Prostate gland (tissue), 2 donors: ENCODE results near the gene BRME1. TPM values are rescaled to one million over a fixed set of nuclear protein-coding genes. Genes with fewer than 3 reads are reported as not detected.
"Not testable (repeated sequence)": the region's sequence is repeated elsewhere in the genome, so short reads cannot be mapped to it uniquely, and the experiment has no call there.

Experiments
- DNase-seq: peaks from one replicate; pipeline ENCODE4 v3.0.0-alpha.2; 2019; ENCODE audit warnings: low spot score
- H3K27ac ChIP-seq, 2 donors: fragments of 200-600 bp; sonication (generic); 2 replicates each; pipeline ENCODE4 v1.5.1; 2017 to 2019
- H3K27me3 ChIP-seq: fragments of 200-600 bp; sonication (generic); replicated peaks from 2 replicates; pipeline ENCODE4 v1.5.1; 2019; ENCODE audit not compliant: insufficient read depth
- H3K36me3 ChIP-seq, 2 donors: fragments of 200-600 bp; sonication (generic); 1 replicate in 1 of 2; 2 replicates in 1 of 2; pipeline versions ENCODE4 v1.5.1 to v1.8.1; 2017 to 2019
- H3K4me1 ChIP-seq: fragments of 200-600 bp; sonication (generic); replicated peaks from 2 replicates; pipeline ENCODE4 v1.5.1; 2019
- H3K4me3 ChIP-seq, 2 donors: fragments of 200-600 bp; sonication (generic); 2 replicates each; pipeline ENCODE4 v1.5.1; 2017 to 2019
- H3K9me3 ChIP-seq: fragments of 200-600 bp; sonication (generic); 2 replicates; pipeline ENCODE4 v1.5.1; 2017
- CTCF ChIP-seq, 4 experiments: fragments of 200-600 bp in 2 of 4; fragments of 450-650 bp in 2 of 4; sonication (generic) in 2 of 4; IDR thresholded peaks; 1 replicate in 3 of 4; 2 replicates in 1 of 4; pipeline ENCODE4 v1.5.1; 2016 to 2019; ENCODE audit warnings: antibody characterized with exemption in 4 of 4, mild to moderate bottlenecking in 2 of 4, moderate library complexity in 2 of 4
- POLR2A ChIP-seq: fragments of 450-650 bp; IDR thresholded peaks from one replicate; pipeline ENCODE4 v1.6.1; 2016; ENCODE audit warnings: antibody characterized with exemption, mild to moderate bottlenecking
- POLR2AphosphoS5 ChIP-seq: sonication (generic); formaldehyde crosslinking; IDR thresholded peaks from one replicate; pipeline ENCODE4 v1.6.1; 2017; ENCODE audit warnings: antibody characterized with exemption
- WGBS: methylation state at CpG from one replicate; pipeline ENCODE4 v1.1.5; 2018; 5-methylcytosine and 5-hydroxymethylcytosine counted together
- intact Hi-C: fragments of 100-400 bp; cut with DNase I; formaldehyde crosslinking; loops from one replicate; pipeline ENCODE4 v1.14.2; 2022
- total RNA-seq, 2 donors: library from RNA; depleted of rRNA; stranded (reverse); fragments of >200 nt; gene quantifications; one replicate each; pipeline ENCODE4 v1.1.0, GENCODE V29; 2016

BRME1 gene
- total RNA-seq, 2 donors from 2014 or later, result 2.0 to 12.6 TPM

DNA sequence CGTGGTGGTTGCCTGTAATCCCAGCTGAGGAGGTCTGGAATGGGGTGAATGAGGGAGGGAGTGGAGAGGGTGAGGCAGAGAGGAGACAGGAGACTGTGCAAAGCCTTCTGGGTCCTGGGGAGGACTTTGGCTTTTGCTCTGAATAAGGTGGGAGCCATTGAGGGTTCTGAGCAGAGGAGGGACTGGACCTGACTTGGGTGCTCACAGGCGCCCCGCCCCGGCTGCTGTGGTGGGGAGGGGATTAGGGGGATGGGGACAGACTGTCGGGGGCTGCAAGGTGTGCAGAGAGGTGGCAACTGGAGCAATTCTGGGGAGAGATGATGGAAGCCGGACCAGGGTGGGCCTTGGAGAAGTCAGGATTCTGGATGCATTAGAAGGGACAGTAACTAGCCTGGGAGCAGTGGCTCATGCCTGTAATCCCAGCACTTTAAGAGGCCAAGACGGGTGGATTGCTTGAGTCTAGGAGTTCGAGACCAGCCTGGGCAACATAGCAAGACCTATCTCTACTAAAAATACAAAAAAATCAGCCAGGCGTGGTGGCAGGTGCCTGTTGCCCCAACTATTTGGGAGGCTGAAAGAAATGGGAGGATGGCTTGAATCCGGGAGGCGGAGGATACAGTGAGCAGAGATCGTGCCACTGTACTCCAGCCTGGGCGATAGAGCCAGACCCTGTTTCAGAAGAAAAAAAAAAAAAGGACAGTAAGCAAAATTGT is 45.1 kb downstream of the BRME1 start:
- peaks cover 5% of the 10 kb centered on the region for H3K4me1 ChIP-seq
- no peaks in the 10 kb centered on the region for H3K36me3 ChIP-seq
- H3K9me3 ChIP-seq, result no peaks in the 10 kb centered on the region
- intact Hi-C loops, result loop anchor here (10.0 kb wide), 2 partner anchors 256 to 706 kb away; partner anchors contain the start of genes IER2 and STX10
- DNase-seq, result no peak
- H3K4me3 ChIP-seq, result no peak overlapping the region
- no peaks in the 10 kb centered on the region for H3K27me3 ChIP-seq
- WGBS, result 85% methylated on average over 13 of the region's 13 CpGs
- H3K27ac ChIP-seq, result peak overlapping the region; percentile 82 to 85
- TF ChIP-seq CTCF (IDR thresholded peaks at IDR 0.05) (no peak), POLR2A (no peak), POLR2AphosphoS5 (no peak)

DNA sequence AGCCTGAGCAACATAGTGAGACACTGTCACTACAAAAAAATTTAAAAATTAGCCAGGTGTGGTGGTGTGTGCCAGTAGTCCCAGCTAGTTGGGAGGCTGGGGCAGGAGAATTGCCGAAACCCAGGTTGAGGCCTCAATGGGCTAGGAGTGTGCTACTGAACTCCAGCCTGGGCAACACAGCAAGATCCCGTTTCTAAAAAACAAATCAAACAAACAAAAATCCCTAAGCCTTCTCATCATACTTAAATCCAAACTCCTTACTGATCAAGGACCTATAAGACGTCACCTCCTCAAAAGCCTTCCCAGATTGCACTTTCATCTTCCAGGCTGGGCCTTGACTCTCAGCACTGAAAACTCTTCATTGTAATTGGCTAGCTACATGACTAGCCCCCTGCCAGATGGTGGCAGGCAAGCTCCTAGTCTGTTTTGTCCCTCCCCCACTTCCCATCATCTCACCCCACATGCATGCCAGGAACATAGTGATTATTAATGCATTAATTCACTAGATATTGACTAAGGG is 46.5 kb downstream of the BRME1 start:
- intact Hi-C loops, result no loop called here
- DNase-seq, result no peak
- Histone ChIP-seq H3K36me3 (no peaks in the 10 kb centered on the region), H3K4me1 (peaks cover 5% of the 10 kb centered on the region), H3K27me3 (no peaks in the 10 kb centered on the region), H3K9me3 (no peaks in the 10 kb centered on the region), H3K27ac (no peak overlapping the region), H3K4me3 (no peak overlapping the region)
- 96% methylated on average over 3 of the region's 3 CpGs for WGBS
- TF ChIP-seq POLR2A (no peak), POLR2AphosphoS5 (no peak), CTCF (IDR thresholded peaks at IDR 0.05) (no peak)

DNA sequence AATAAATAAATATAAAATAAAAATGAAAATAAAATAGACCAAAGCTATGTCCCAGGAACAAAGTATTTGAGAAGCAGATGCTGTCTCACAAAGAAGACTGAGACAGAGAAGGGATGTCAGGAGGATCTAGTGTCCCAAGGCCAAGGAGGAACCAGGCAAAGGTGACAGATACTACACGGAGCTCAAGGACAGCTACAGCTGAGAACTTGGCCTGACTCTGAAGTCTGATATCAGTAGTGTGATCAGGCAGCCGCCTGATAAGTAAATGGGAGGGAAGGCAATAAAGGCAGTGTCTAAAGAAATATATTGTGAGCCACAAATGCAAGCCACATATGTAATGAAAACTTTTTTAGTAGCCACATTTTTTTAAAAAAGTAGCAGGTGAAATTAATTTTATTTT is 49.4 kb downstream of the BRME1 start:
- TF ChIP-seq POLR2AphosphoS5, result no peak
- TF ChIP-seq CTCF (IDR thresholded peaks at IDR 0.05), result no peak
- TF ChIP-seq POLR2A, result no peak
- 49% methylated on average over 2 of the region's 2 CpGs for WGBS
- intact Hi-C loops, result no loop called here
- Histone ChIP-seq H3K27ac (no peak overlapping the region), H3K9me3 (no peaks in the 10 kb centered on the region), H3K27me3 (no peaks in the 10 kb centered on the region), H3K4me3 (no peak overlapping the region), H3K36me3 (no peaks in the 10 kb centered on the region), H3K4me1 (peaks cover under 1% of the 10 kb centered on the region)
- DNase-seq, result no peak

GRCh38 chr19:13852171-13852707 is 53.7 kb downstream of the BRME1 start:
- H3K27ac ChIP-seq, result peak overlapping the region in 1 of 2 donors; percentile 90
- DNase-seq, H3K27me3 ChIP-seq, H3K4me1 ChIP-seq, intact Hi-C loops, H3K36me3 ChIP-seq, H3K4me3 ChIP-seq, H3K9me3 ChIP-seq: not testable (repeated sequence)
- WGBS, result 83% methylated on average over 12 of the region's 12 CpGs

- H3K9me3 ChIP-seq, H3K4me3 ChIP-seq, H3K27me3 ChIP-seq, intact Hi-C loops, H3K4me1 ChIP-seq, DNase-seq, H3K36me3 ChIP-seq: not testable (repeated sequence)
- 78% methylated on average over 5 of the region's 5 CpGs for WGBS
- peak overlapping the region; percentile 90 to 94 for H3K27ac ChIP-seq
Measured at GRCh38 chr19:13851734-13852114, 54.2 kb downstream of the BRME1 start.
